WTC11 (cell line): ENCODE measurements around the gene DNAJB8.

Experiments
- CBFB ChIP-seq: sonication (generic); formaldehyde crosslinking; IDR thresholded peaks from 2 replicates; pipeline ENCODE4 v1.8.1; 2022; ENCODE audit warnings: mild to moderate bottlenecking, low read depth, missing genetic modification reagents
- CREM ChIP-seq: sonication (generic); formaldehyde crosslinking; IDR thresholded peaks from 2 replicates; pipeline ENCODE4 v1.8.1; 2022; ENCODE audit warnings: mild to moderate bottlenecking, missing genetic modification reagents, moderate library complexity
- ETV6 ChIP-seq: sonication (generic); formaldehyde crosslinking; IDR thresholded peaks from 2 replicates; pipeline ENCODE4 v1.8.1; 2022; ENCODE audit warnings: mild to moderate bottlenecking, missing genetic modification reagents
- FOXJ3 ChIP-seq: sonication (generic); formaldehyde crosslinking; IDR thresholded peaks from 2 replicates; pipeline ENCODE4 v1.9.0; 2021; ENCODE audit warnings: missing genetic modification reagents, mild to moderate bottlenecking, borderline replicate concordance
- FOXK1 ChIP-seq: sonication (generic); formaldehyde crosslinking; IDR thresholded peaks from 2 replicates; pipeline ENCODE4 v1.8.0; 2022; ENCODE audit warnings: mild to moderate bottlenecking, moderate library complexity, missing genetic modification reagents
- GABPB1 ChIP-seq: sonication (generic); formaldehyde crosslinking; IDR thresholded peaks from 2 replicates; pipeline ENCODE4 v1.8.1; 2023; ENCODE audit warnings: mild to moderate bottlenecking, missing genetic modification reagents
- GTF2I ChIP-seq: fragments of 250-450 bp; sonication (Bioruptor Pico); conservative IDR thresholded peaks from 2 replicates; pipeline ENCODE4 v1.4.0; 2021; ENCODE audit warnings: mild to moderate bottlenecking
- NR3C1 ChIP-seq: sonication (generic); formaldehyde crosslinking; conservative IDR thresholded peaks from 2 replicates; pipeline ENCODE4 v1.8.1; 2023; ENCODE audit warnings: low read depth, mild to moderate bottlenecking, missing genetic modification reagents
- SP1 ChIP-seq: sonication (generic); formaldehyde crosslinking; conservative IDR thresholded peaks from 2 replicates; pipeline ENCODE4 v1.8.1; 2022; ENCODE audit warnings: missing genetic modification reagents
- ZNF219 ChIP-seq: sonication (generic); formaldehyde crosslinking; IDR thresholded peaks from 2 replicates; pipeline ENCODE4 v1.8.0; 2023; ENCODE audit warnings: missing genetic modification reagents, mild to moderate bottlenecking, borderline replicate concordance
- TF ChIP-seq, protein P1 (sequence below): fragments of 200-600 bp; IDR thresholded peaks from 2 replicates; pipeline ENCODE4 v1.8.0; 2022; ENCODE audit warnings: antibody characterized with exemption
- TF ChIP-seq, protein P2 (sequence below): sonication (generic); formaldehyde crosslinking; IDR thresholded peaks from 2 replicates; pipeline ENCODE4 v1.8.0; 2022; ENCODE audit warnings: missing genetic modification reagents
- TF ChIP-seq, protein P3 (sequence below): sonication (generic); formaldehyde crosslinking; IDR thresholded peaks from 2 replicates; pipeline ENCODE4 v1.8.0; 2022; ENCODE audit warnings: mild to moderate bottlenecking, missing genetic modification reagents
- TF ChIP-seq, protein P4 (sequence below): fragments of 250-450 bp; sonication (Bioruptor Pico); IDR thresholded peaks from 2 replicates; pipeline ENCODE4 v2.1.2; 2022; ENCODE audit warnings: mild to moderate bottlenecking, moderate library complexity

DNA sequence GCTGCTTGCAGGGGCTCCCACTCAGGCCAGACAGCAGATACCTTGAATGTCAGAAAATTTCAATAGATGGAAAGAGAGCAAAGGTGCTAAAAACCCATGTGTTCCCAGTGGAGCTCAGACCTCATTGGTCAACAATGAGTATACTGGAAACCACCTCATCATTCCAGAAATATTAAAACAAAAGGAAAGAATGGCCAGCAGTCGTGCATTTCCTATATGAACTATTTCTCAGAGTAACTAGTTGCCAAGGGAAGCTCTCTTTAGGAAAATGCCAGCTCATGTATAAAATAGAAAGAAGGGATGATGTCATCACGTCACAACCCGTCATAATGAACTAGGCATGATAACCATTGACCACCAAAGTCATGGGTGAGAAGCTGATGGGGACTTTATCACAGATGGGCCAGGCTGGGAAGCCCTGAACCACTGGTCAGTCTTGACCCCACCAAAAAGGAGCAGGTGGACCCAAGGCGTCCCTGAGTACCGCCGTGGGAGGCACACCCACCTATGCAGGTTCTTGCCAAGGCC, 17.5 kb downstream of the DNAJB8 start:
- TF ChIP-seq, protein P1, sequence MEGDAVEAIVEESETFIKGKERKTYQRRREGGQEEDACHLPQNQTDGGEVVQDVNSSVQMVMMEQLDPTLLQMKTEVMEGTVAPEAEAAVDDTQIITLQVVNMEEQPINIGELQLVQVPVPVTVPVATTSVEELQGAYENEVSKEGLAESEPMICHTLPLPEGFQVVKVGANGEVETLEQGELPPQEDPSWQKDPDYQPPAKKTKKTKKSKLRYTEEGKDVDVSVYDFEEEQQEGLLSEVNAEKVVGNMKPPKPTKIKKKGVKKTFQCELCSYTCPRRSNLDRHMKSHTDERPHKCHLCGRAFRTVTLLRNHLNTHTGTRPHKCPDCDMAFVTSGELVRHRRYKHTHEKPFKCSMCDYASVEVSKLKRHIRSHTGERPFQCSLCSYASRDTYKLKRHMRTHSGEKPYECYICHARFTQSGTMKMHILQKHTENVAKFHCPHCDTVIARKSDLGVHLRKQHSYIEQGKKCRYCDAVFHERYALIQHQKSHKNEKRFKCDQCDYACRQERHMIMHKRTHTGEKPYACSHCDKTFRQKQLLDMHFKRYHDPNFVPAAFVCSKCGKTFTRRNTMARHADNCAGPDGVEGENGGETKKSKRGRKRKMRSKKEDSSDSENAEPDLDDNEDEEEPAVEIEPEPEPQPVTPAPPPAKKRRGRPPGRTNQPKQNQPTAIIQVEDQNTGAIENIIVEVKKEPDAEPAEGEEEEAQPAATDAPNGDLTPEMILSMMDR, result no peak
- TF ChIP-seq ETV6 (CRISPR knock-in tag) (no peak), GABPB1 (CRISPR knock-in tag) (no peak), SP1 (no peak), FOXK1 (CRISPR knock-in tag) (no peak), NR3C1 (CRISPR knock-in tag) (no peak), GTF2I (CRISPR knock-in tag) (no peak), FOXJ3 (no peak), ZNF219 (CRISPR knock-in tag) (no peak), CBFB (CRISPR knock-in tag) (no peak), CREM (no peak)
- TF ChIP-seq, protein P2, sequence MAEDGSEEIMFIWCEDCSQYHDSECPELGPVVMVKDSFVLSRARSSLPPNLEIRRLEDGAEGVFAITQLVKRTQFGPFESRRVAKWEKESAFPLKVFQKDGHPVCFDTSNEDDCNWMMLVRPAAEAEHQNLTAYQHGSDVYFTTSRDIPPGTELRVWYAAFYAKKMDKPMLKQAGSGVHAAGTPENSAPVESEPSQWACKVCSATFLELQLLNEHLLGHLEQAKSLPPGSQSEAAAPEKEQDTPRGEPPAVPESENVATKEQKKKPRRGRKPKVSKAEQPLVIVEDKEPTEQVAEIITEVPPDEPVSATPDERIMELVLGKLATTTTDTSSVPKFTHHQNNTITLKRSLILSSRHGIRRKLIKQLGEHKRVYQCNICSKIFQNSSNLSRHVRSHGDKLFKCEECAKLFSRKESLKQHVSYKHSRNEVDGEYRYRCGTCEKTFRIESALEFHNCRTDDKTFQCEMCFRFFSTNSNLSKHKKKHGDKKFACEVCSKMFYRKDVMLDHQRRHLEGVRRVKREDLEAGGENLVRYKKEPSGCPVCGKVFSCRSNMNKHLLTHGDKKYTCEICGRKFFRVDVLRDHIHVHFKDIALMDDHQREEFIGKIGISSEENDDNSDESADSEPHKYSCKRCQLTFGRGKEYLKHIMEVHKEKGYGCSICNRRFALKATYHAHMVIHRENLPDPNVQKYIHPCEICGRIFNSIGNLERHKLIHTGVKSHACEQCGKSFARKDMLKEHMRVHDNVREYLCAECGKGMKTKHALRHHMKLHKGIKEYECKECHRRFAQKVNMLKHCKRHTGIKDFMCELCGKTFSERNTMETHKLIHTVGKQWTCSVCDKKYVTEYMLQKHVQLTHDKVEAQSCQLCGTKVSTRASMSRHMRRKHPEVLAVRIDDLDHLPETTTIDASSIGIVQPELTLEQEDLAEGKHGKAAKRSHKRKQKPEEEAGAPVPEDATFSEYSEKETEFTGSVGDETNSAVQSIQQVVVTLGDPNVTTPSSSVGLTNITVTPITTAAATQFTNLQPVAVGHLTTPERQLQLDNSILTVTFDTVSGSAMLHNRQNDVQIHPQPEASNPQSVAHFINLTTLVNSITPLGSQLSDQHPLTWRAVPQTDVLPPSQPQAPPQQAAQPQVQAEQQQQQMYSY, result no peak
- TF ChIP-seq, protein P3, sequence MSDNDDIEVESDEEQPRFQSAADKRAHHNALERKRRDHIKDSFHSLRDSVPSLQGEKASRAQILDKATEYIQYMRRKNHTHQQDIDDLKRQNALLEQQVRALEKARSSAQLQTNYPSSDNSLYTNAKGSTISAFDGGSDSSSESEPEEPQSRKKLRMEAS, result no peak
- TF ChIP-seq, protein P4, sequence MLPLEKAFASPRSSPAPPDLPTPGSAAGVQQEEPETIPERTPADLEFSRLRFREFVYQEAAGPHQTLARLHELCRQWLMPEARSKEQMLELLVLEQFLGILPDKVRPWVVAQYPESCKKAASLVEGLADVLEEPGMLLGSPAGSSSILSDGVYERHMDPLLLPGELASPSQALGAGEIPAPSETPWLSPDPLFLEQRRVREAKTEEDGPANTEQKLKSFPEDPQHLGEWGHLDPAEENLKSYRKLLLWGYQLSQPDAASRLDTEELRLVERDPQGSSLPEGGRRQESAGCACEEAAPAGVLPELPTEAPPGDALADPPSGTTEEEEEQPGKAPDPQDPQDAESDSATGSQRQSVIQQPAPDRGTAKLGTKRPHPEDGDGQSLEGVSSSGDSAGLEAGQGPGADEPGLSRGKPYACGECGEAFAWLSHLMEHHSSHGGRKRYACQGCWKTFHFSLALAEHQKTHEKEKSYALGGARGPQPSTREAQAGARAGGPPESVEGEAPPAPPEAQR (CRISPR knock-in tag), result no peak
